Spleen (tissue), 7 donors: ENCODE results near the gene DUOX1.

Experiments
- POLR2A ChIP-seq, 3 donors: fragments of 450-650 bp; IDR thresholded peaks; one replicate each; pipeline ENCODE4 v1.5.1; 2017; ENCODE audit warnings: antibody characterized with exemption in 3 of 3, mild to moderate bottlenecking in 1 of 3
- TF ChIP-seq, protein P1 (sequence below), 11 experiments: fragments of 200-600 bp in 7 of 11; fragments of 450-650 bp in 4 of 11; sonication (generic) in 4 of 11; IDR thresholded peaks in 8 of 11; conservative IDR thresholded peaks in 3 of 11; 1 replicate in 7 of 11; 2 replicates in 4 of 11; pipeline versions ENCODE4 v1.4.0 to v1.8.0; 2016 to 2021; ENCODE audit warnings: antibody characterized with exemption in 11 of 11, inconsistent platforms in 4 of 11, mild to moderate bottlenecking in 1 of 11
- donor health status: DM: no; HTN: no; CAD: no; lungs with moderate emphysema.
- donor health status: DM: no; HTN: no; CAD: no.
- donor health status: DM: no; HTN: no; CAD: no.

DNA sequence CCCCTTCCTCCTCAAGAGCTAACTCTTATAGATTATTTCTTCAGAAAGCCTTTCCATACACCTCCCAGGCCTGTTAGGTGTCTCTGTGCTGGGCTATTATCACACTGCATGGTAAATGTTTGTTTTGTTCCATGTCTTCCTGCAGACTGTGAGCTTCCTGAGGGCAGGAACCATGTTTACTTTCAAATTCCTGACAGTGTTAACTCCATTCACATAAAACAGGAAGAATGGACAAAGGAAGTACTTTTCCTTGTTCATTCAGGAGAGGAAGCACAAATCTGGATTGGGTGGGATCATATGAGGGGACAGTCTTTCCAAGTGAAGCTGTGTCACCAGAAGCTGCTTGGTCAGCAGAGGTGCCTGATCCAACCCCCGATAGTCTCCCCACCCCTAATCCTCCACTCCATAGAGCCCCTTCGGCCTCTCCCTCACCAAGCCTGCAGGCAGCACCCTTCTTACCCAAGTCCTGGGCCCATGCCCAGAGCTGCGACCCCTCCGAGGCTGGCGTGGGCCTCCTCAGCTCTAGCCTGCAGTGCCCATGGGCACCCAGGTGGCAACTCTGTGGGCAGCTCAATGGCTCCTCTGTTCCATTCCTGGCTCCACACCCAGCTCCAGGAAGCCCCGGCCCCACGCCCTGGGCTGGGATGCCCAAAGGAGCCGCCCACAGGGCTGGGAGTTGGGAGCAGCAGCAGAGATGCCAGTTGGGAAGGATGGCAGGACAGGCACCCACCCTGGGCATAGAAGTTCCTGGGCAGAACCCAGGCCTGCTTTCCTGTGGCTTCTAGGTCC, 51.0 kb downstream of the DUOX1 start:
- TF ChIP-seq, protein P1, sequence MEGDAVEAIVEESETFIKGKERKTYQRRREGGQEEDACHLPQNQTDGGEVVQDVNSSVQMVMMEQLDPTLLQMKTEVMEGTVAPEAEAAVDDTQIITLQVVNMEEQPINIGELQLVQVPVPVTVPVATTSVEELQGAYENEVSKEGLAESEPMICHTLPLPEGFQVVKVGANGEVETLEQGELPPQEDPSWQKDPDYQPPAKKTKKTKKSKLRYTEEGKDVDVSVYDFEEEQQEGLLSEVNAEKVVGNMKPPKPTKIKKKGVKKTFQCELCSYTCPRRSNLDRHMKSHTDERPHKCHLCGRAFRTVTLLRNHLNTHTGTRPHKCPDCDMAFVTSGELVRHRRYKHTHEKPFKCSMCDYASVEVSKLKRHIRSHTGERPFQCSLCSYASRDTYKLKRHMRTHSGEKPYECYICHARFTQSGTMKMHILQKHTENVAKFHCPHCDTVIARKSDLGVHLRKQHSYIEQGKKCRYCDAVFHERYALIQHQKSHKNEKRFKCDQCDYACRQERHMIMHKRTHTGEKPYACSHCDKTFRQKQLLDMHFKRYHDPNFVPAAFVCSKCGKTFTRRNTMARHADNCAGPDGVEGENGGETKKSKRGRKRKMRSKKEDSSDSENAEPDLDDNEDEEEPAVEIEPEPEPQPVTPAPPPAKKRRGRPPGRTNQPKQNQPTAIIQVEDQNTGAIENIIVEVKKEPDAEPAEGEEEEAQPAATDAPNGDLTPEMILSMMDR (IDR thresholded peaks at IDR 0.05 in 8 of 11, conservative IDR thresholded peaks at IDR 0.05 in 3 of 11), result no peak
- TF ChIP-seq POLR2A (IDR thresholded peaks at IDR 0.05), result no peak
